Eye (tissue), 1 donor: ENCODE measurements around the gene LACTBL1.

Experiments used
- DNase-seq: peaks from one replicate; pipeline ENCODE4 v3.0.0-alpha.2; 2015

The LACTBL1 gene

DNA sequence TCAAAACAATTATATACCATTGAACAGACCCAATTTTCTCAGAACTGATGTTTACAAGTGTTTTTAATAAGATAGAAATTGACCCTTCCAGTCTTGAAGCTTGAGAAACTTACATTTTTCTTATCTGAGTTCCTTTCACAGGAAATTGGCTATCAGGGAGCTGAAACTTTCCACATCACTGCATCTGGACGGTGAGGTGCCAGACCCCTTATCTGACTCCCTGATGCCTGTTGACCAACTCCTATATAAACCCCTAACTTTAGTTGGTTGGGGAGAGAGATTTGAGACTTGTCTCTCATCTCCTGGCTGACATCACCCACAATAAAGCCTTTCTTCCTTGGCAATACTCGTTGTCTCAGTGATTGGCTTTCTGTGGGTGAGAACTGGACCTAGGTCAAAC lies 31.4 kb downstream of the LACTBL1 start:
- DNase-seq, result no peak

DNA sequence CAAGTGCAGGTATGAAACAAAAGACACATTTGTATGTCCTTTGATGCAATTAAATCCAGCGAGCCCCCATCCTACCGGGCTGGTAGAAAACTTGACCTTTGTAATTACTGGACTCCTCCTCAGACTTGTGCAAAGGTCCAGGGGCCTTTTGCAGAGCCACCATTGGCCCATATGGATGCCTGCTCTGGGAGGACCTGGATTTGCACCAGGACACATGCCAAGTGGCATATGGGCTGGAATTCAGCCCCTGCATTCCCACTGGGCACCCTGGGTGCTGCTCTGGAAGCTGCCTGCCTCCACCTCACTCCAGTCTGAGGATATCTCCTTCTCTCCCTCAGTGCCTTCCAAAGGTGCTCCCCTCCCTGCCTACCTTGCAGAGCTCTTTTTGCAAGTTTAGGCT lies 36.0 kb downstream of the LACTBL1 start:
- DNase-seq, result no peak

DNA sequence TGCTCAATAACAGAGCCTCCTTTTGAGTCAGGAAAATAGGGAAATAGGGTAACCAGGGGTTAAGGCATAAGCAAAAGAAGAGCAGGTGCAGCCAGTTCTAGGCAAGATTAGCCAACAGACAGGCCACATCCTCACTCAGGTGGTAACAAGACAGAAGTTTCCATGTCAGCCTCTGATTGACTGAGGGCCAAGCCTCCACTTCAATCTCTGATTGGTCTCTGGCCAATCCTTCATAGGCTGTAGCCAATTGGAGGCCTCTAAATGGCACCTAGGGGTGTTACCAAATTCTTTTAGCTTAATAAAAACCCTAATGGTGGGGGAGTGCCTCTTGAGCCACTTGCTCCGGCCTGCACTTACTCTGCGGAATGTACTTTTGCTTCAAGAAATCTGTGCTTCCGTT lies 37.2 kb downstream of the LACTBL1 start:
- no peak for DNase-seq

DNA sequence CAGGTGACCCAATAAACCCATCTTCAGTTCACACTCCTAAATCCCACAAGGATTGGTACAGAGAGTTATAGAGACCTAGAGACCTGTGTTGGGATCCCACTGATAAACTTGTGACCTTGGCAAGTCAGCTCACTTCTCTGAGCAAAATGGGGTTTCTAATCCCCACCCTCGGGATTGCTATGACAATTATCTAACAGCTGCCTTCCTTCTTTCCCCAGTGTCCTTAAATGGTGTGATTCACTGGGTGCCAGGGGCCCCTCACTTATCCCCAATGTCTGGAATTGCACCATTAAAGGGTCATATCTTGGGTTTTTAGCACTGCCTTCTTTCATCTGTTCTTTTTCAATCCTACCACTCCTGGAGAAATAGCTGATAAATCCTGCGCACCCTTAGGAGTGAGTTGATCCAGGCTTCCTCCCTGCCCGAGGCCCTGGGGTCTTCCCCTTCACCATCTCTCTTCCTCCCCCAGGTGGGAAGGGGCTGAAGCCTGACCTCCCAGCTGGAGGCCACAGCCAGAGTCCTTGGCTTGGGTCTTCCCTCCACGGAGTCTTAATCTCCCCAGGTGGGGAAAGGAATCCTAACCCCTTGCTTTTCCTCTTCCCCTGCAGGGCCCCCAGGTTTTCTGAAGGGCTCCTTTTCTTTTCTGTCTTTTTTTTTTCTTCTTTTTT lies 39.7 kb downstream of the LACTBL1 start:
- no peak for DNase-seq

DNA sequence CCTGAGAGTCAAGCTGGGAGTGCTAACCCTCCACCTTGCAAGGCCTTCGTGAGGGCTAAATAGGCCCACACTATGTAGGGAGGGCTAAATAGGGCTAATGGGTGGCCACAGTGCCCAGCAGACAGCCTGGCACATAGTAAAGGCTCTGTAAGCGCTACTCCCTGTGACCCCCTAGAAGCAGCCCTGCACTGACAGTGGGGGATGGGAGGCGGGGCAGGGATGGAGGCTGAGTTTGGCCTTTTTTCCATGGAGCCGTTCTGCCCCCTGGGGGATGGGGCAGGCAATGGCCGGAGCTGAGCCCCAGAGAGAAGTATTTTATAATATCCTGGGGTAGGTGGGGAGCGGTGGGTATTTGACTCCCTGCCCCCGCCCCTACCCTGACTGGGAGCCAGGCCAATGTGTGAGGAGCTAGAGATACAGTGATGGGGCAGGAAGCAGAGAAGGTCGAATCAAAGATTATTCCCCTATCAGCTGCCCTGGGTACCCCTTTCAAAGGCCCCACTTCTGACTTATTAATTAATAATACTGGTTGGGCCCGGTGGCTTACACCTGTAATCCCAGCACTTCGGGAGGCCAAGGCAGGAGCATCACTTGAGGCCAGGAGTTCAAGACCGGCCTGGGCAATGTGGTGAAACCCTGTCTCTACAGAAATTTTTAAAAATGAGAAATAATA lies 42.3 kb downstream of the LACTBL1 start:
- DNase-seq, result peak; percentile 84

DNA sequence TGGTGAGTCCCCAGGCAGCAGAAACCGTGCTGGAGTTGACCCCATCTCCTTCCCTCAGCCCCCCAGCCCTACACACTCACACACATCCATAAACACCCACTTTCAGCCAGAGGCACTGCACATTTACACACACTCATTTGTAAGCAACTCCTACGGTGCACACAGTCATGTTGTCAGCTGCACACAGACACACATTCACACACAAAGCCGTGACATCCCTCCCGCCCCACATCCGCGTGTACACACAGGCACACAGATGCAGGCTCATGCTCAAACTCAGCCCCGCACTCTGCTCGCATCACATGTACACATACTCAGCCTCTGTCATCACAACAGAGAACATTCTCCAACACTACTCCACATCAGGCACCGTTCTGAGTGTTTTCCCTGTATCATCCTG lies 47.6 kb downstream of the LACTBL1 start:
- DNase-seq, result no peak

DNA sequence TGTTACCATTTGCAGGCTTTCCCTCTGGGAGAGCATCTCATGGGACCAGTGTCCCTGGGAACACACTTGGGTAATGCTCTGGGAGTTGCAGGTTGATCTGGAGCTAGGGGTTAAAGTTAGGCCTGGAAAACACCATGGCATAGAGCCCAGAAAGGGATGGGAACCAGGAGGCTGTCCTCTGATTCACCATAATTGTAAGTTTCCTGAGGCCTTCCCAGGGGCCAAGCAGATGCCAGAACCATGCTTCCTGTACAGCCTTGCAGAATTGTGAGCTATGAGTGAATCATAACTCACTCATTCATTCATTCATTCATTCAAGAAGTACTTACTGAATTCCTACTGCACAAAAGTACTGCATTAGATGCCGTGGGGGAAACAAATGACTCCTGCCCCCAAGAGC lies 50.0 kb downstream of the LACTBL1 start:
- DNase-seq, result no peak

DNA sequence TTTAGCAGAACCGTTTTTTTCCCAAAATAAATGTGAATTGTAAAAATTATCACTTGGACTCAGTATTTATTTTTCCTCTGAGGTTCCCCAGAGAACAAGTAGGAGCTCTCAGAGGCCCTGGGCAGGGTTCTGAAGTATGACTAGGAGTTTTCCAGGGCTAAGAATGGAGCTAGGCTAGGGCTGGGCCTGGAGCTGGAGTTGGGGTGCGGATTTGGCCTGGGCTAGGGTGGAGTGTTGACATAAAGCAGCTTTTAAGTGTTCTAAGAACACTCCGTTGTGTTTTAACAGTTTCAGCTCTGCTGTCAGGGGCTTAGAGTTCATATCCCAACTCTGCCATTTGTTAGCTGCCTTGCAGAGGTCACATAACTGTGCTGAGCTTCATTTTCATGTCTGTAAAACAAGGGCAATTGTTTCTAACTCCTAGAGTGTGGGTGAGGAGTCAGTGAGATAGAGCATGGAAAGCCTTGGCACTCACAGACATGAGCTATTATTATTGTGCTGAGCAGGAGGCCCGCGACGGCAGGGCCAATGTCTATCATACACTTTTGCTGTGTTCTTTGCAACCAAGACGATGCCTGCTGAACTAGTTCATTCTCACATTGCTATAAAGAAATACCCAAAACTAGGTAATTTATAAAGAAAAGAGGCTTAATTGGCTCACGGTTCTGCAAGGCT lies 51.1 kb downstream of the LACTBL1 start:
- DNase-seq, result no peak

DNA sequence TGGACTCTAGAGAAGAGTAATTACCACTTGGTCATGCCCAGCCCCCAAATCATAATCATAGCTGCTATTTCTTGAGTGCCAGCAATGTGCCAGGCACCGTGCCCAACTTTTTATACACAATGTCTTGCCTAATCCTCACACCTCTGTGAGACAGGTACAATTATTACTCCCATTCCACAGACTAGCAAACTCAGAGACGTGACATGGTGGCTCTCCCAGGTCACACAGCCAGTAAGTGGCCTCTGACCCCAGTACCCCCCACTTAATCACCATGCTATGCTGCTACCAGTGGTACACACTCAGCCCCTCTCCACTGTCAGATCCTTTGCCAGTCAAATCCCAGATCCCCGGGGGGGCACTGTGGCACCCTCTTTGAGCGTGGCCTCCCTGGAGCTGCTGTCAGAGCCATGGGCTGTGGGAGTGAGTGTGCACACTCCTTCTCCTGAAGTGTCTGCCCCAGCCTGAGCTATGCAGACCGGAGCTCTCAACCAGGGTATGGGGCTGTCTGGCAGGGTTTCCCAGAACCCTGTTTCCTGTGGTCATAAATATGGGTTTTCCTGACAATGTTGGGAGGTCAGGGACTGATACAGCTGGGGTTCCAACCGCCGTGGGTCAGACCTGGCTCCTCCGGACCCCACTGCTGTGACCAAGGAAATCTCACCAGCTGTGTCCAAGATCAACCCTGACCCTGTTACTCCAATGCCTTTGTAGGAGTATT lies 51.8 kb downstream of the LACTBL1 start:
- DNase-seq, result no peak

DNA sequence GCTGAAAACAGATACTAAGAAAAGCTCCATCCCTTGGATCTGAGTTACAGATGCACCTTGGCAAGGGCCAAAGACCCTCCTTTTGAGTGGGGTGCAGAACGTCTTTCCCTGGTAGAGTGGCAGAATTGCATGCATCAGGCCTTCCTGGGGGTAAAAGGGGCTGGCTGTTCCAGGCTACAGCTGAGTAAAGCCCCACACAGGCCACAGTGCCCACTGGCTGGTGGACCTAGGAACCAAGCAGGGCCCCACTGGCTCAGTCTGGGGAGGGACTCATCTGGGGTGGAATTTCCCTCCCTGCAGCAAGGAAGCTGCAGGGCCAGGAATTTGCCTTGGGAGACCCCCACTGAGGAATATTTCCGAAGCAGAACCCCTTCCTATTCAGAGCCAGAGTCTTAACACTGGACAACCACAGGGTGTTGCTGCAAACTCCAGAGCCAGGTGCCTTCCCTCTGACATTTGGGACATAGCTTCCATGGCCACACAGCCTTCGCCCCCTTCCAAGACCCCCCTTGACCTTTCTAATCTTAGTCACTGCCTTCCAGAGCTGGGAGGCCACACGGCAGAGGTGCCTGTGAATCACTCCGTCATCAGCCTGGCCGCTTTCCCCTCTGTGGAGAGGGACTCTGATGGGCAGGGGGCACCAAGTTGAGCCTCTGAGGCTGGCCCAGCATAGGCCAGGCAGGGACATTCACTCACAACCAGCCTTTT lies 52.5 kb downstream of the LACTBL1 start:
- no peak for DNase-seq

DNA sequence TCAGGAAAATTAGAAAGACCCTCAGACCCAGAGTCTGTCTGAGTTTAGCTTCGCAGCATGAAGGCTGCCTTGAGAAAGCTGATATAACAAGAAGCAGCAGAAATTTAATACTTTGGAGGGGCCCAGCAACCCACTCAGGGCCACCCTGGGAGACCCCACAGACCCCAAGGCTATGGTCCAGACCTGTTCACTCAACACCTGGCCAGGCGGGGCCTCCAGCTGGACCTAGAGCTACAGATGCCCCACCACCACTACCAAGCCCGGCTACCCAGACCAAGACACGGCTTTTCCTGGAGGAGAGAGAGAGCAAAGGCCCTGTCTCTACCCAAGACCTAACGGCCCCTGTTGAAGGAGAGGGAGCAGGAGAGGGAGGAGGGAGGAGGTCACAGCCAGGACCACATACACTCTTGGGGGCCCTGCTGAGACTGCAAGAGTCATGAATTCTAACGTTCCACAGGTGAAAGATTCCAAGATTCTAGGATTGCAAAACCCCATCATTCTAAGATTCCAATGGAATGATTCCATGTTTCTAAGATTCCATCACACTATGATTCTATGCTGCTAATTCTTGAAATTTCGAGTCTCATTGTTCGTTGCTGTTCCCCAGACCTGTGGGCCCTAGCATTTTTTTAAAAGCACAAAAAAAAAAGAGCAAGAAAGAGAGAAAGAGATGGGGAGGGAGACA lies 53.2 kb downstream of the LACTBL1 start:
- no peak for DNase-seq

DNA sequence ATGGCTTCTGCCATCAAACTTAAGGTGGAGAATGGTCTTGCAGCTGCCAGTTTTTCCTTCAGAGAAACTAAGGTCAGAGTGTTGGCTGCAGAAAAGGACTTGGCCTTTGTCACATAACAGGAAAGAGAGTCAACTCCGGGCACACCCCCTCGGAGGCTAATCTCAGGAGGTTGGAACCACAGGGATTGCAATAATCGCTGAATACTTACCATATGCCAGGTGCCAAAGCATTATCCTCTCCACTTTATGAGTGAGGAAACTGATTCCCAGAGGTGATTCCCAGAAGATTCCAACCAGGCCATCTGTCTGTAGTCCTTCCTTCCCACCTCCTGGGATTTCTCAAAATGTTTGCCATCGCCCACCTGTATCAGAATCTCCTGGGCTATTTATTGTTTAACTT lies 54.0 kb downstream of the LACTBL1 start:
- no peak for DNase-seq

DNA sequence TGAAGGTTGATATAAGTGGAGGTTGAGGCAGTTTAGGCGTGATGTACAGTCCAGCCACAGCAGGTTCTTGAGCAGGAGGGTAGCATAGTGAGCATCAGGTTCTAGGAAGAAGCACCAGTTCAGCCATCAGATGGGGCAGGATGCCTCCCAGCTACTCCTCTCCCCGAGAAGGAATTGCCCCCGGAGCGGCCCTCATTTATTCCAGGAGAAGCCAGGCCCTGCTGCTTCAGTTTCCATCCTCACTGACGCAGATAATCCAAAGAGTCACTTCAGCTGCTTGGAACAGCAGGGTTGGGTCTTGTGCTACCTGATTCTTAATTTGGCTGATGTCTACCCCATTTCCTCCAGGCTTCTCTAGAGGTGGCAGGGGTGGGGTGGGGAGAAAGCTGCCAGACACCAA lies 54.7 kb downstream of the LACTBL1 start:
- DNase-seq, result peak; percentile 69

DNA sequence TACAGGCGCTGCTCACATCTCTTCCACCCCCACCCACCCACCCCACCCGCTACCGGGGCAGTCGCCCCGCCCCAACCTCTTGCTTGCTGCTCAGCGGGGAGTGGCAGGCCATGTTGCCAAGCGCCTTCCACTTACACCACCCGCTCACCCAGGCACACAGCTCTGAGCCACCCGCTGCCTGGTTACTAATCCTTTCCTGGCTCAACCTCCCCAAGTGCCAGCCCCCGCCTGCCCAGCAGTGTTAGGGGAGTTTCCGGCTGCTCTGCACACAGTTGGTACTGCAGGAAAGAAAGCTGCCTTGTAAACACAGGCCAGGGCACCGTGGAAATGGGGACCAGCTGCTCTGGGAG lies 56.2 kb downstream of the LACTBL1 start:
- no peak for DNase-seq

DNA sequence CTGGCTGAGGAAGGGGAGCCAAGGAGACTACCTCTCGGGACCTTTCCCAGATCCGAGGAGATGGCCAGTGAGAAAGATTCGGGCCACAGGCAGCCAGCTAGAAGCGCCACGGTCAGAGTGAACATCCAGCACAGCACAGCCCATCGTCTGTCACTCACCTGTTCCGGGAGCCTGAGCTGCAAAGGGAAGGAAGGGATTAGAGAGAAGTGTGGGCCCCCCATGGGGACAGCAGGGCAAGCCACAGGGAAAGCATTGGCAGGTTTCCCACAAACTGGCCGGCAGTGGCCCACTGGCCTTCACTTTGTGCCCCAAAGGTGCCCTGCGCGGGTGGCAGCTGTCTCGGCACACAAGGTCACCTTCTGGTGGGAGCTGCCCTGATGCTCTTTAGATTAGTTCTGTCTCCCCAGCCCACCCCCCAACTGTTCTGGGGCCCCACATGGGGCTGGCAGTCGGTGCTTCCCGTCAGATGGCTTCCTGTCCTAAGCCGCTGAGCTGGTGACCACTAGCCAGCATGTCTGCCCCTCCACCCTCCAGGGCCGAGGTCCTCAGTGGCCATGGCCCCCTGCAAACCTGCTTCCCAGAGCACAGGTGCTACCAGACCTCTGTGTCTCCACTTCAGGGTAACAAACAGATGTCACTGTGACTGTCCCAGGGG lies 56.7 kb downstream of the LACTBL1 start:
- DNase-seq, result no peak

DNA sequence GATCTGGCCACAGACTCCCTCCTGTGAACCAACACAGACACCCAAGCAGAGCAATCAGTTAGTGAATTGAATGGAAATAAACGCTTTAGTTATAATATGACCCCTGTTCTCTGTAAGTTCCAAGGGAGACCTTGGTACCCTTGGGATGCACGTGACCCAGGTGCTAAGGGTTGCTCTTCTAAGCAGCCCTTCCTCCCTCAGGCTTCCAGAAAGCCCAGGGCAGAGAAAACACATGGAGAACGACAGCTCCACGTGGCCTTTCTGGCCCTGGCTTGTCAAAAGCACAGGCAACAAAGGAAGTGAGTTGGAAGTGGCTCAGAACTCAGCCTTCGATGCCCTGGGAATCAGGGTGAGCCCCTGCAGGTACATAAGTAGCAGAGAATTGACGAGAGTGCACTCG lies 57.4 kb downstream of the LACTBL1 start:
- DNase-seq, result no peak

DNA sequence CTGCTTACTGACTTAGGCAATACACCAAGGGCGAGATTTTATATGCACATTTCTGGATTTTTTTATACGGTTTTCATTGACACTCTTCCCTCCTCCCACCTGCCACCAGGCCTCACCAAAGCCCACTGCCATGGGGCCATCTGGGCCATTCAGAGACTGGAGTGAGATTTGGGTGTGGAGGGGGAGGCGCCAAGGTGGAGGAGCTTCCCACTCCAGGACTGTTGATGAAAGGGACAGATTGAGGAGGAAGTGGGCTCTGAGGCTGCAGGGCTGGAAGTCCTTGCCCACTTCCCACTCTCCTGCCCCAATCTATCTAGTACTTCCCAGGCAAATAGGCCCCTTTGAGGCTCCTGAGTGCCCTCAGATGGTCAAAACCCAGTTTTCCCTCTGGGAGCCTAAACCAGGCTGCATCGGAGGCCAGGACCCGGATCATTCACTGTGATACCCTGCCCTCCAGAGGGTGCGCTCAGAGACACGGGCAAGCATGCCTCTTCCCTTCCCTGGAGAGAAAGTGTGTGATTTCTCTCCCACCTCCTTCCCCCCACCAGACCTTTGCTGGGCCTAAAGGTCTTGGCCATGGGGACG lies 57.9 kb downstream of the LACTBL1 start:
- no peak for DNase-seq

DNA sequence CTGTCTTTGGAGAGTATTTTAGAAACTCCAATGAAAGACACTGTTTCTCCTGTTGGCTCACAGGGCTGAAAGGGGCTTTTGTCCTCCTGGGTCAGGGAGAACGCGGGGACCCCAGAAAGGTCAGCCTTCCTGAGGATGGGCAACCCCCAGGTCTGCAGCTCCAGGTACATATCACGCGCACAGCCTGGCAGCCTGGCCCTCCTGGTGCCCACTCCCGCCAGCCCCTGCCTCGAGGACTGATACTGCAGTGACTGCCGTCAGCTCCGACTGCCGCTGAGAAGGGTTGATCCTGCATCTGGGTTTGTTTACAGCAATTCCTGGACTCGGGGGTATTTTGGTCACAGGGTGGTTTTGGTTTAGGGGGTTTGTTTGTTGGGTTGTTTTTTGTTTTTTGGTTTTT lies 58.5 kb downstream of the LACTBL1 start:
- DNase-seq, result no peak

DNA sequence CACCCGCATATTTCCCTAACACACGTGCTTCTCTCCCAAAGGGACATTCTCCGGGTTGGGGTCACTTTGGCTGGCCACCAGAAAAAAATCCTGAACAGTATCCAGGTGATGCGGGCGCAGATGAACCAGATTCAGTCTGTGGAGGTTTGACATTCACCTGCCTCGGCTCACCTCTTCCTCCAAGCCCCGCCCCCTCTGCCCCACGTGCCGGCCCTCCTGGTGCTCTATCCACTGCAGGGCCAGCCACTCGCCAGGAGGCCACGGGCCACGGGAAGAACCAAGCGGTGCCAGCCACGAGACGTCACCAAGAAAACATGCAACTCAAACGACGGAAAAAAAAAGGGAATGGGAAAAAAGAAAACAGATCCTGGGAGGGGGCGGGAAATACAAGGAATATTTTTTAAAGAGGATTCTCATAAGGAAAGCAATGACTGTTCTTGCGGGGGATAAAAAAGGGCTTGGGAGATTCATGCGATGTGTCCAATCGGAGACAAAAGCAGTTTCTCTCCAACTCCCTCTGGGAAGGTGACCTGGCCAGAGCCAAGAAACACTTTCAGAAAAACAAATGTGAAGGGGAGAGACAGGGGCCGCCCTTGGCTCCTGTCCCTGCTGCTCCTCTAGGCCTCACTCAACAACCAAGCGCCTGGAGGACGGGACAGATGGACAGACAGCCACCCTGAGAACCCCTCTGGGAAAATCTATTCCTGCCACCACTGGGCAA lies 59.1 kb downstream of the LACTBL1 start:
- no peak for DNase-seq

DNA sequence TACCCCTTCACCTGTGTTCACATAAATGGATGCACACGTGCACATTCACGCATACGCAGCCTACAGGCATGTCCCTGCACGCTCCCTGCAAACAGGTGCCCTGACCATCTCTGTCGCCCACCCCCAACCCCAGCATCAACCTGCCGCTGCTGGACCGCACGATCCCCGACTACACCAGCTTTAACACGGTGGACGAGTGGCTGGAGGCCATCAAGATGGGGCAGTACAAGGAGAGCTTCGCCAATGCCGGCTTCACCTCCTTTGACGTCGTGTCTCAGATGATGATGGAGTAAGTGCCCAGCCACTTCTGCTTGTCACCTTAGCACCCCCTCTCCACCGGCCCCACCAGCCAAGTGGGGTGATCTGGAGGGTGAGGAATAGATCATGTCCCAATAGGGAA lies 60.4 kb downstream of the LACTBL1 start:
- DNase-seq, result no peak
